Activated T-helper 1 cell treated with anti-CD3 and anti-CD28 coated beads, Interleukin-12 subunit alpha, Interleukin-12 subunit beta, Interleukin-2, Interleukin-4 antibody, amounts not matched to agents 30 ng/mL and 10 ng/mL and 1 ng/mL, durations not matched to agents 14 hours and 24 hours and 36 hours (primary cell): ENCODE results near the gene SLC25A11. TPM values are rescaled to one million over a fixed set of nuclear protein-coding genes. Genes with fewer than 3 reads are reported as not detected.
A peak's percentile ranks its signal among the peaks of the same experiment; 100 is the strongest.

Experiments used
- DNase-seq: peaks from one replicate; pipeline ENCODE4 v3.0.0; 2021; ENCODE audit warnings: low spot score
- H3K27ac Mint-ChIP-seq: one replicate; pipeline ENCODE4 v1.8.0; 2021; ENCODE audit warnings: mild to moderate bottlenecking, mixed read lengths
- H3K27me3 Mint-ChIP-seq: one replicate; pipeline ENCODE4 v1.8.0; 2022; ENCODE audit warnings: mild to moderate bottlenecking, moderate library complexity, mixed read lengths; ENCODE audit not compliant: insufficient read depth
- H3K36me3 Mint-ChIP-seq: one replicate; pipeline ENCODE4 v1.8.0; 2021; ENCODE audit warnings: low read depth, mixed read lengths
- H3K4me1 Mint-ChIP-seq: one replicate; pipeline ENCODE4 v1.8.0; 2021; ENCODE audit warnings: low read depth, mixed read lengths
- H3K4me3 Mint-ChIP-seq: one replicate; pipeline ENCODE4 v1.8.0; 2021; ENCODE audit warnings: mild to moderate bottlenecking, moderate library complexity, mixed read lengths
- H3K9me3 Mint-ChIP-seq: one replicate; pipeline ENCODE4 v1.8.0; 2021; ENCODE audit warnings: mixed read lengths
- intact Hi-C: fragments of 100-400 bp; cut with micrococcal nuclease; formaldehyde crosslinking; loops from one replicate; pipeline ENCODE4 v1.15.1; 2024
- total RNA-seq: library from RNA; stranded (reverse); gene quantifications from 2 replicates; pipeline ENCODE4 v1.2.3, GENCODE V29; 2022

The SLC25A11 gene, protein sequence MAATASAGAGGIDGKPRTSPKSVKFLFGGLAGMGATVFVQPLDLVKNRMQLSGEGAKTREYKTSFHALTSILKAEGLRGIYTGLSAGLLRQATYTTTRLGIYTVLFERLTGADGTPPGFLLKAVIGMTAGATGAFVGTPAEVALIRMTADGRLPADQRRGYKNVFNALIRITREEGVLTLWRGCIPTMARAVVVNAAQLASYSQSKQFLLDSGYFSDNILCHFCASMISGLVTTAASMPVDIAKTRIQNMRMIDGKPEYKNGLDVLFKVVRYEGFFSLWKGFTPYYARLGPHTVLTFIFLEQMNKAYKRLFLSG
- 111 and 116 TPM in 2 replicates for total RNA-seq

DNA sequence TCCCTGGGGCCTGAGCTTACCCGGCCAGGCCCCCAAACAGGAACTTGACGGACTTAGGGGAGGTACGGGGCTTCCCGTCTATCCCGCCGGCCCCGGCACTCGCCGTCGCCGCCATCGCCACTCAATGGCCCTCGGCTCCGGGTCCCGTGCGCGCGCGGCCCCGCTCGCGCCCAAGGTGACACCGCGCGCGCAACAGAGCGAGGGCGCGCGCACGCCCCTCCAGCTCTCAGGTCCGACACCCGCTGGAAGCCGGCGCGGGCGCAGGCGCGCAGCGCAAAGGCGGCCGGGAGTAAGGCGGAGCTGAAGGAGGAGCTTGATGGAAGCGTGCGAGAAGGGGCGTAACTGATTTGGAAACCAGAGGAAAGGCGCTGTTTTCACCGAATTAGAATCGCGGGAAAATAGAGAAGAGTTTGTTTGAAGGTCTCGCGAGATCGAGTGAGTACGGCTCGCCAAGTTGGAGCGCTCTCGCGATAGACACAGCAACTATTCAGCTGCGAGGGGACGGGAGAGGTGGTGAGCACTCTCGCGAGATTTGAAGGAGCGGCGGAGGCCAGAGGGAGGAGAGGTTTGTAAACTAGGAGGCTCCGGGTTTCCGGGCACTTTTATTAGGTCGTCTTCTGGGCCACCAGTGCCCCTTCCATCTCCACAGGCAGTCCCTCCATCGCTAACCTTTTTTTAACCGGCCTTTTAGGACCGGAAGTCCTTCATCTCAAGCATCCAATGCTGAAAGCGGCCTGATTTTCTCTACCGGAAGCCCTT lies at the start of gene SLC25A11, which contains the start of gene RNF167:
TSS of gene SLC25A11 (minus strand) at position 251 of the 759 bp plus-strand sequence. CDS start at position 115, 136 bp downstream.
TSS of gene RNF167 (plus strand) at position 473 of the 759 bp plus-strand sequence. CDS start 642 bp downstream, outside the sequence.
- Mint-ChIP-seq H3K4me1 (peaks cover 56% of the 10 kb centered on the region), H3K36me3 (peaks cover 54% of the 10 kb centered on the region), H3K27me3 (no peaks in the 10 kb centered on the region), H3K27ac (peak within 1 kb of the TSS; percentile 94), H3K9me3 (no peaks in the 10 kb centered on the region), H3K4me3 (peak within 1 kb of the TSS; percentile 100)
- DNase-seq, result peak; percentile 98
- intact Hi-C loops, result loop anchor here (1.0 to 5.0 kb wide), 9 partner anchors 8 to 573 kb away; partner anchors contain the start of genes C17orf107, INCA1, KIF1C and MED11

GRCh38 chr17:4987767-4988567 lies 48.1 kb upstream of the SLC25A11 start:
- Mint-ChIP-seq H3K27me3 (no peaks in the 10 kb centered on the region), H3K27ac (peak overlapping the region; percentile 89), H3K9me3 (no peaks in the 10 kb centered on the region), H3K4me1 (peaks cover 39% of the 10 kb centered on the region), H3K4me3 (peak overlapping the region; percentile 95), H3K36me3 (peaks cover 32% of the 10 kb centered on the region)
- intact Hi-C loops, result loop anchor here (1.0 to 2.0 kb wide), 5 partner anchors 8 to 43 kb away; partner anchors contain the start of genes INCA1, KIF1C and SPAG7
- no peak for DNase-seq

- no peaks in the 10 kb centered on the region for H3K9me3 Mint-ChIP-seq
- H3K27me3 Mint-ChIP-seq, result no peaks in the 10 kb centered on the region
- intact Hi-C loops, result loop anchor here (1.0 to 2.0 kb wide), 4 partner anchors 10 to 44 kb away; partner anchors contain the start of genes INCA1, KIF1C and SPAG7
- peaks cover 39% of the 10 kb centered on the region for H3K36me3 Mint-ChIP-seq
- peak within 1 kb of the TSS; percentile 89 for H3K27ac Mint-ChIP-seq
- DNase-seq, result peak; percentile 82
- peak within 1 kb of the TSS; percentile 95 for H3K4me3 Mint-ChIP-seq
- peaks cover 39% of the 10 kb centered on the region for H3K4me1 Mint-ChIP-seq
These were observed 47.3 kb upstream of the SLC25A11 start, which contains the start of gene CAMTA2 for GRCh38 chr17:4986951-4987766. CAMTA2 (minus strand) TSS chr17:4987675; CDS start chr17:4986222, 1,453 bp downstream.

DNA sequence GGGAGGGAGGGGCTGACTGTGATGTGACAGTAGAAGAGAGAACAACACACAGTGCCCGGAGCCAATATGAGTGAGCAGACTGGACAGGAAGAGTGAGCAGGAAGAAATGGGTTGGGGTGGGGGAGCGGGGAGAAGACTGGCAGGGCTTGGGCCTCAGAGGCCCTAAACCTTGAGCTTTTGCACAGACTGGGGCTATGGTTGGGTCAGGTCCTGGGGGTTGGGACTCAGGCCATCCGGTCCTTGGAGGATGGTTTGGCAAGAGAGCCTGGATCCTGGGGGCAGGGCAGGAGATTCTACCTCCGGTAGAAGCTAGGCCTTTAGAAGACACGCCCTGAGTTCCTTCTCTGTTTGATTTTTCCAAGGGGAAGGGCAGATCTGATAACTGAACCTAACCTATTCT lies 46.6 kb upstream of the SLC25A11 start:
- H3K4me1 Mint-ChIP-seq, result peaks cover 39% of the 10 kb centered on the region
- peak overlapping the region; percentile 80 for H3K27ac Mint-ChIP-seq
- no peaks in the 10 kb centered on the region for H3K9me3 Mint-ChIP-seq
- H3K27me3 Mint-ChIP-seq, result no peaks in the 10 kb centered on the region
- intact Hi-C loops, result loop anchor here (2.0 kb wide), 1 partner anchor 44 kb away; no protein-coding TSS in a partner anchor
- peak overlapping the region; percentile 95 for H3K4me3 Mint-ChIP-seq
- DNase-seq, result no peak
- peaks cover 39% of the 10 kb centered on the region for H3K36me3 Mint-ChIP-seq

GRCh38 chr17:4982305-4982704 lies 42.5 kb upstream of the SLC25A11 start:
- Mint-ChIP-seq H3K4me1 (peaks cover 29% of the 10 kb centered on the region), H3K27ac (no peak overlapping the region), H3K36me3 (peaks cover 43% of the 10 kb centered on the region), H3K27me3 (no peaks in the 10 kb centered on the region), H3K9me3 (no peaks in the 10 kb centered on the region), H3K4me3 (no peak overlapping the region)
- DNase-seq, result no peak
- intact Hi-C loops, result no loop called here

DNA sequence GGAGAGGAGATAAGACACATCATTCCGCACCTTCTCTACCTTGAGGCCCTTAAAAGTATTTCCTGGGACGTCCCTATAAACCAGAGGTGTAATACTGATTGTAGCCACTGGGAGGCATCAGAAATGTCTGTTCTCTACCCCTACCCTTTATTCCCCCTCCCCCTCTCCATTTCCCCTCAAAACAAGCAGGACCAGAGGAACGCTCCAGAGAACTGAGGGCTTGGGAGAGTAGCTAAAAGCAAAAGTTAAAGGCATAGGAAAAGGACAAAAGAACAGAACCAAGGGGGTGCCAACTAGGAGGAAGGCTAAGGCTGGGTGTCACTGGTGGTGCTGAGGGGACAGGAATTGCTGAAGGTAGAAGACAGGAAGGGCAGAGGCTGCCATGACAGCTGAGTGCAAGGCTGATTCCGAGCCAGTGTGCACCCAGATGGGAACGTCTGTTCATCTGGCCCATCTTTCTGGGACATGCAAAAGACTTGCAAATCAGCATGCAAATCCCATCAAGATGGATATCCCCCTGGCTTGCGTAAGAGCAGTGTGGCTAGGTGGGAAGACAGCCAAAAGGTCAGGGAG lies 40.9 kb upstream of the SLC25A11 start:
- peaks cover 40% of the 10 kb centered on the region for H3K36me3 Mint-ChIP-seq
- H3K9me3 Mint-ChIP-seq, result no peaks in the 10 kb centered on the region
- intact Hi-C loops, result loop anchor here (1.0 to 2.0 kb wide), 5 partner anchors 8 to 82 kb away; partner anchors contain the start of genes INCA1, KIF1C and SPAG7
- peak overlapping the region; percentile 56 for H3K27ac Mint-ChIP-seq
- H3K4me1 Mint-ChIP-seq, result peaks cover 20% of the 10 kb centered on the region
- no peaks in the 10 kb centered on the region for H3K27me3 Mint-ChIP-seq
- no peak overlapping the region for H3K4me3 Mint-ChIP-seq
- DNase-seq, result peak; percentile 42

DNA sequence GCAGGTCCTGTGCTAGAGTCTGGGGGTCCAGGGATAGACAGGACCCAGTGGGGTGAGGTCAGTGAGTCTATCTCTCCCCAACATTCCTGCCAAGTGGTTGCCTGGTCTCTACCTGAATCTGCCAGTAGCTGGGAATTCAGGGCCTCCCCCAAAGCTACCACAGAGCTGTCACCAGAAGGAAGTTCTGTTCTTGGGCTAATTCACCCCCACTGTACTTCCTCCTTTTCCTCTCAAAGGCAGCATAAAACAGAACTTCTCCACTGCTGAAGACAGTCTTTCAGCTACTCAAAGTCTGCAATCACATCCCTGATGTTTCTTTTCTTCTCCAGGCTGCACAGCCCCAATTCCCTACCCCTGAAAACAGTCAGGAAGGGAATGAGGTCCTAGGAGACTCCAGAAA lies 38.9 kb upstream of the SLC25A11 start:
- H3K36me3 Mint-ChIP-seq, result peaks cover 51% of the 10 kb centered on the region
- intact Hi-C loops, result no loop called here

GRCh38 chr17:4974115-4974670 lies 34.3 kb upstream of the SLC25A11 start:
- intact Hi-C loops, result no loop called here
- H3K4me3 Mint-ChIP-seq, result no peak overlapping the region
- no peaks in the 10 kb centered on the region for H3K9me3 Mint-ChIP-seq
- H3K27ac Mint-ChIP-seq, result peak overlapping the region; percentile 24
- H3K36me3 Mint-ChIP-seq, result peaks cover 55% of the 10 kb centered on the region
- no peaks in the 10 kb centered on the region for H3K27me3 Mint-ChIP-seq
- no peak for DNase-seq
- H3K4me1 Mint-ChIP-seq, result peaks cover 20% of the 10 kb centered on the region

More for the DNA sequence above, 38.9 kb upstream of the SLC25A11 start:
- peaks cover 12% of the 10 kb centered on the region for H3K4me1 Mint-ChIP-seq
- no peak for DNase-seq
- no peaks in the 10 kb centered on the region for H3K9me3 Mint-ChIP-seq
- no peak overlapping the region for H3K27ac Mint-ChIP-seq
- no peak overlapping the region for H3K4me3 Mint-ChIP-seq
- no peaks in the 10 kb centered on the region for H3K27me3 Mint-ChIP-seq

DNA sequence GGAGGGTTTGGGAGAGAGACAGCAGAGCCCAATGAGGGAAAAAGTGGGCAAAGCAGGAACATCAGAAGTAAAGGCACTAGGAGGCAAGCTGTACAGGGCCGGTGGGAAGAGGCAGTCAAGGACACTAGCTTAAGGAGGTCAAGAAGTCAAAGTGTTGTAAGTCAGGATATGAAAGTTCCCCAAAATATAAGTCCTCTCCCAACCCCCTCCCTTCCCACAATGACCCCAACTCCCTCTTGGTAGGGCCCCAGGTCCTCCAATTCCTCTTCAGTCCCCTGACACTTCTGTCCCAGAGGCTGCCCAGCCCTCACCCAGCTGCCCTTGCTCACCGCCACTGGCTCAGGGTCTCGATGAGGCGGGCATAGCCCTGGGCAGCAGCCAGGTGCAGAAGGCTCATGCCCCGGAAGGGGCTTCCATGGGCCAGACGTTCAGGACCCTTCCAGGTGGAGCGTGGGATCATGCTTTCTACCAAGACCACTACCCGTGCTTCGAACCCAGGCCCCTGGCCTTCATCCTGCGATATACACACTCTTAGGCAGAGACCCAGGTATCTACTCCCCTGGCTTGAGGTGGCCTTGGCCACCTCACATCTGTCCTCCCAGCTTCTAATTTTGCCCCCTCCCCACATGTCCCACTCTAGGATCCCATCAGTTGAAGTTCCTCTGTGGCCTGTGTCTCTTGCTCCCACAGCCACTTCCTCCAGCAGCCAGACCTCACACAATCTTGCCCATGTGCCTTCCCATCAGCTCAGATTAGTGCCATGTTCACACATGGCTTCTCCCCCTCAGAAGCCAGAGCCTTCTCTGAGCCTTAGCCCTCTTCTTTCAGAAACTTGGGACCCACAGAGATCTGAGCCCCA lies 33.6 kb upstream of the SLC25A11 start:
- Mint-ChIP-seq H3K9me3 (no peaks in the 10 kb centered on the region), H3K27ac (peak overlapping the region; percentile 24), H3K4me3 (no peak overlapping the region), H3K27me3 (no peaks in the 10 kb centered on the region), H3K4me1 (peaks cover 27% of the 10 kb centered on the region), H3K36me3 (peaks cover 54% of the 10 kb centered on the region)
- no peak for DNase-seq
- intact Hi-C loops, result no loop called here

DNA sequence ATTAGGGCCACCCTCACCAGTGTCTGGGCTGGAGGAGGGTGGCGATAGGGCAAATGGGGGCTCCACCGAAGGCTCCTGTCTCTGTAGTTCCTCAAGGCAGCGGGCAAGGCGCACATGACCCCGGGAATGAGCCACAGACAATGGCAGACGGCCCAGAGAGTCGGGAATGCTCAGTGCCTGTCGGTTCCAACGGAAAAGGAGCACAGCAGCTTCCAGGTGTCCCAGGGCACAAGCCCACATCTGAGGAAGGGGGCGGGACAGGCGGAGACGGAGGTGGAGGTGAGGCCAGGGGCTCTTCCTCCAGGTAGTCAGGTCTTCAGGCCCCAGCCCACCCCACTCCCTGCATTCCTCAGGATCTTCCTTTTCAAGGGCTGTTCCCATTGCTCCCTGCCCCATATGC lies 32.9 kb upstream of the SLC25A11 start:
- intact Hi-C loops, result no loop called here
- H3K4me3 Mint-ChIP-seq, result no peak overlapping the region
- peak overlapping the region; percentile 19 for H3K27ac Mint-ChIP-seq
- H3K4me1 Mint-ChIP-seq, result peaks cover 27% of the 10 kb centered on the region
- no peaks in the 10 kb centered on the region for H3K27me3 Mint-ChIP-seq
- H3K9me3 Mint-ChIP-seq, result no peaks in the 10 kb centered on the region
- H3K36me3 Mint-ChIP-seq, result peaks cover 51% of the 10 kb centered on the region
- DNase-seq, result no peak
